ENCODE data around the gene AFG3L2. TPM values are rescaled to one million over a fixed set of nuclear protein-coding genes. Genes with fewer than 3 reads are reported as not detected.

AFG3L2 gene
- total and polyA plus RNA-seq, 12 donors = 15.6 to 89.8 (median 47.4) TPM

DNA sequence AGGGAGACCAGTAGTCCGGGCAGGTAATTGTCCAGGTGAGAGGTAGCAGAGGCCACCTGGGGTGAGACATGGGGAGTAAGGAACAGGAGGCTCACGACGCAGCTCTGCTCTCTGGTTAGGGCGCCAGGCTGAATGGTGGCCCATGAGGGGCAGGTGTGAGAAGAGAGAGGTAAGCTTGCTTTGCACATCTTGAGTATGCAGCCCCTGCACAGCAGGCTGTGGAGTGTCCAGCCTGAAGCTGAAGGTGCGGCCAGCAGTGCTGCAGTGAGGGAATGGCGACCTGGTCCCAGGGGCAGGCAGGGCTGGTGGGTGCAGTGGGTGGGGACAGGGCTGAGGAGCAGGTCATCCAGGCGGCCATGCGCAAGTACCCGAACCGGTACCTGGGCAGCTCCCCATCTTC lies 46.4 kb upstream of the AFG3L2 start:
- no peaks in the 10 kb centered on the region for H3K4me1 ChIP-seq (replicated peaks in 1 of 2)
- H3K36me3 ChIP-seq (replicated peaks in 1 of 2) = no peaks in the 10 kb centered on the region
- H3K4me3 ChIP-seq = no peak overlapping the region
- TF ChIP-seq, protein P1, sequence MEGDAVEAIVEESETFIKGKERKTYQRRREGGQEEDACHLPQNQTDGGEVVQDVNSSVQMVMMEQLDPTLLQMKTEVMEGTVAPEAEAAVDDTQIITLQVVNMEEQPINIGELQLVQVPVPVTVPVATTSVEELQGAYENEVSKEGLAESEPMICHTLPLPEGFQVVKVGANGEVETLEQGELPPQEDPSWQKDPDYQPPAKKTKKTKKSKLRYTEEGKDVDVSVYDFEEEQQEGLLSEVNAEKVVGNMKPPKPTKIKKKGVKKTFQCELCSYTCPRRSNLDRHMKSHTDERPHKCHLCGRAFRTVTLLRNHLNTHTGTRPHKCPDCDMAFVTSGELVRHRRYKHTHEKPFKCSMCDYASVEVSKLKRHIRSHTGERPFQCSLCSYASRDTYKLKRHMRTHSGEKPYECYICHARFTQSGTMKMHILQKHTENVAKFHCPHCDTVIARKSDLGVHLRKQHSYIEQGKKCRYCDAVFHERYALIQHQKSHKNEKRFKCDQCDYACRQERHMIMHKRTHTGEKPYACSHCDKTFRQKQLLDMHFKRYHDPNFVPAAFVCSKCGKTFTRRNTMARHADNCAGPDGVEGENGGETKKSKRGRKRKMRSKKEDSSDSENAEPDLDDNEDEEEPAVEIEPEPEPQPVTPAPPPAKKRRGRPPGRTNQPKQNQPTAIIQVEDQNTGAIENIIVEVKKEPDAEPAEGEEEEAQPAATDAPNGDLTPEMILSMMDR (IDR thresholded peaks at IDR 0.05) = no peak
- no peak for TF ChIP-seq POLR2A (IDR thresholded peaks at IDR 0.05)
- no peaks in the 10 kb centered on the region for H3K9me3 ChIP-seq (replicated peaks in 1 of 3)
- intact Hi-C loops (cut with DNase I) = no loop called here
- H3K27ac ChIP-seq = no peak overlapping the region
- H3K27me3 ChIP-seq = no peaks in the 10 kb centered on the region
- no peak for DNase-seq
- 92 to 98% (median 96%) methylated on average over 5 to 10 of the region's 10 CpGs for WGBS, 4 donors

DNA sequence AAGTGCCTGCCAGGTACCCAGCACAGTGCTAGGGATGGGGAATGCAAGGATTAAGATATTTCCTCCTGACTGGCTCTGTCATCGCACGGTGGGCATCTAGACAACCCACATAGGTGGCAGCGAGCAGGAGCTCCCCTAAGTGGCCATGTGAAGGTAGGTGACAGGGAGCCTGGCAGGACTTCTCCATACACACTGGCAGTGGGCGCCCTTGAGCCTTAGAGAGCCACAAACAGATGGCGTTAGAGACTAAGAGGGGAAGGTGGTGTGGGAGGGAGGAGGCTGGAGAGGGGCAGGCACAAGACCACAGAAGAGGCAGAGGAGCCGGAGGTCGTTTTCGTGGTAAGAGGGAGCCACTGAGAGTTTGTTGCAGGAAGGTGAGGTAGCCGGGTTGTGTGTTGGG lies 45.9 kb upstream of the AFG3L2 start:
- no peak for TF ChIP-seq POLR2A (IDR thresholded peaks at IDR 0.05)
- TF ChIP-seq, protein P1 (IDR thresholded peaks at IDR 0.05) = no peak
- Histone ChIP-seq H3K27ac (no peak overlapping the region), H3K36me3 (replicated peaks in 1 of 2) (no peaks in the 10 kb centered on the region), H3K4me1 (replicated peaks in 1 of 2) (no peaks in the 10 kb centered on the region), H3K4me3 (no peak overlapping the region), H3K9me3 (replicated peaks in 1 of 3) (no peaks in the 10 kb centered on the region), H3K27me3 (no peaks in the 10 kb centered on the region)
- 80 to 84% (median 82%) methylated on average over 7 to 9 of the region's 9 CpGs for WGBS, 4 donors
- intact Hi-C loops (cut with DNase I) = no loop called here
- DNase-seq = no peak

DNA sequence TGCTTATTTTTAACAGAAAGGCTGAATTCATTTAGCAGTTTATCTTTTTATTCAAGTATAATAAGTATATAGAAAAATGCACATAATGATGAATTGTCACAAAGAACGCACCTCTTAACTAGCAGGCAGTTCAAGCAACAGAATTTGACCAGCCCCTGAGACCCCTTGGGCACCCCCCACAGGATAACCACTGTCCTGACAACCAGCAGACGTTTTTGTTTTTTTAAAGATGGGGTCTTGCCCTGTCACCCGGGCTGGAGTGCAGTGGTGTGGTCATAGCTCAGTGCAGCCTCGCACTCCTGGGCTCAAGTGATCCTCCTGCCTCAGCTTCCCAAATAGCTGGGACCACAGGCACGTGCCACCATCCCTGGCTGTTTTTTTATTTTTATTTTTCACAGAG lies 44.7 kb upstream of the AFG3L2 start:
- Histone ChIP-seq H3K27me3 (no peaks in the 10 kb centered on the region), H3K27ac (no peak overlapping the region), H3K4me3 (no peak overlapping the region), H3K9me3 (replicated peaks in 1 of 3) (no peaks in the 10 kb centered on the region), H3K4me1 (replicated peaks in 1 of 2) (no peaks in the 10 kb centered on the region), H3K36me3 (replicated peaks in 1 of 2) (no peaks in the 10 kb centered on the region)
- TF ChIP-seq, protein P1 (IDR thresholded peaks at IDR 0.05) = no peak
- no peak for TF ChIP-seq POLR2A (IDR thresholded peaks at IDR 0.05)
- WGBS, 4 donors = 80 to 85% (median 83%) methylated on average over 5 of the region's 5 CpGs
- intact Hi-C loops (cut with DNase I) = no loop called here
- DNase-seq = no peak

DNA sequence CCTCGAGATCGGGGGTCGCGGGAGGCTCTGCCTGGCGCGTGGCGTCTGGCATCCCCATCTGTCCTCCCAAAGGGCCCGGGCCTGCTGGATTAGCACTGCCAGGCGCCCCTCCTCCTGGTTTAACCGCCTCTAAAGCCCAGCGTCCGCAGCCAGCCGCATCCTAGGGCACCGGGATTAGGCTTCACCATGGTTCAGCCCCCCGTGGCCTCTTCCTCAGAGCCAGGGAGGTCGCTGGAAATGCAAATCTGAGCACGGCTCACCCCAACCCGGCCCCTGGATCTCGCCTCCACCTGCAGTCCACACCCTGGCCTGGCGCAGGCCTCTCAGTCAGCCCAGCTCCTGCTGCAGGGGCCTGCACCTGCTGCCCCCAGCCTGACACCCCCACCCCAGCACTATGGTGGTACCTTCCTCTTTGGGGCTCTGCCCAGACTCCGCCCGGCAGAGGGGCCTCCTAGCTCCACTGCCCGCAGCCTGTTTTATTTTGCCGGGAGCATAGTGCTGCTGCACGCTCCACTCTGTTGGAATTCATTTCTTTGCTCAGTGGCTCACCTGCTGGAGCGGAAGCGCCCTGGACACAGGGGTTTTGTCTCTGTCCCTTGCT lies 43.9 kb upstream of the AFG3L2 start:
- intact Hi-C loops (cut with DNase I) = no loop called here
- Histone ChIP-seq H3K36me3 (replicated peaks in 1 of 2) (no peaks in the 10 kb centered on the region), H3K27ac (no peak overlapping the region), H3K27me3 (no peaks in the 10 kb centered on the region), H3K4me3 (peak overlapping the region in 1 of 4 donors; percentile 61), H3K4me1 (replicated peaks in 1 of 2) (peaks cover 0 to 4% of the 10 kb centered on the region in 2 donors), H3K9me3 (replicated peaks in 1 of 3) (no peaks in the 10 kb centered on the region)
- peak in 1 of 7 donors; percentile 24 for DNase-seq
- WGBS, 4 donors = 49 to 80% (median 52%) methylated on average over 5 to 27 of the region's 27 CpGs
- TF ChIP-seq, protein P1 (IDR thresholded peaks at IDR 0.05) = no peak
- TF ChIP-seq POLR2A (IDR thresholded peaks at IDR 0.05) = no peak

Measured in adrenal gland (tissue), 12 donors.